Trophoblast cell (in vitro differentiated cells and primary cell): ENCODE data around the gene BEGAIN.

Source experiments
- DNase-seq, 2 donors: peaks; one replicate each; pipeline ENCODE4 v3.0.0-alpha.2; 2016
- H2AFZ ChIP-seq: 2 replicates; pipeline ENCODE4 v1.6.1; 2013; ENCODE audit warnings: low read length, moderate library complexity, mild to moderate bottlenecking; ENCODE audit not compliant: insufficient read depth, poor library complexity
- H2AK5ac ChIP-seq: 2 replicates; pipeline ENCODE4 v1.6.1; 2013; ENCODE audit warnings: mild to moderate bottlenecking, low read length
- H2BK120ac ChIP-seq: 2 replicates; pipeline ENCODE4 v1.6.1; 2013; ENCODE audit warnings: low read length, mild to moderate bottlenecking, moderate library complexity; ENCODE audit not compliant: insufficient read depth, poor library complexity
- H2BK12ac ChIP-seq: 2 replicates; pipeline ENCODE4 v1.6.1; 2013; ENCODE audit warnings: mild to moderate bottlenecking, low read length, moderate library complexity
- H2BK5ac ChIP-seq: 2 replicates; pipeline ENCODE4 v1.6.1; 2013; ENCODE audit warnings: low read length, low read depth, moderate library complexity, mild to moderate bottlenecking; ENCODE audit not compliant: poor library complexity
- H3K14ac ChIP-seq: 2 replicates; pipeline ENCODE4 v1.6.1; 2013; ENCODE audit warnings: mild to moderate bottlenecking, low read length
- H3K18ac ChIP-seq: 2 replicates; pipeline ENCODE4 v1.6.1; 2013; ENCODE audit warnings: mild to moderate bottlenecking, low read length
- H3K23ac ChIP-seq: 2 replicates; pipeline ENCODE4 v1.6.1; 2013; ENCODE audit warnings: low read length
- H3K27ac ChIP-seq: 2 replicates; pipeline ENCODE4 v1.5.1; 2013; ENCODE audit warnings: low read depth, mild to moderate bottlenecking, inconsistent platforms, low read length, moderate library complexity
- H3K27me3 ChIP-seq: 2 replicates; pipeline ENCODE4 v1.6.1; 2013; ENCODE audit warnings: inconsistent platforms, mild to moderate bottlenecking, low read length, moderate library complexity; ENCODE audit not compliant: insufficient read depth
- H3K36me3 ChIP-seq, 2 experiments: 1 replicate in 1 of 2; 2 replicates in 1 of 2; pipeline ENCODE4 v1.6.1; 2013; ENCODE audit warnings: low read length in 2 of 2, mild to moderate bottlenecking in 2 of 2, moderate library complexity in 1 of 2; ENCODE audit not compliant: insufficient read depth in 2 of 2, control insufficient read depth in 1 of 2
- H3K4ac ChIP-seq: 2 replicates; pipeline ENCODE4 v1.6.1; 2013; ENCODE audit warnings: low read depth, mild to moderate bottlenecking, low read length, moderate library complexity
- H3K4me1 ChIP-seq, 2 experiments: 1 replicate in 1 of 2; 2 replicates in 1 of 2; pipeline ENCODE4 v1.6.1; 2013; ENCODE audit warnings: low read length in 2 of 2, mild to moderate bottlenecking in 2 of 2, moderate library complexity in 1 of 2; ENCODE audit not compliant: insufficient read depth in 2 of 2, control insufficient read depth in 1 of 2
- H3K4me2 ChIP-seq: 2 replicates; pipeline ENCODE4 v1.6.1; 2013; ENCODE audit warnings: inconsistent platforms, mild to moderate bottlenecking, low read length, moderate library complexity
- H3K4me3 ChIP-seq: 2 replicates; pipeline ENCODE4 v1.5.1; 2013; ENCODE audit warnings: mild to moderate bottlenecking, low read depth, low read length, inconsistent platforms
- H3K79me1 ChIP-seq: one replicate; pipeline ENCODE4 v1.6.1; 2013; ENCODE audit warnings: low read length
- H3K79me2 ChIP-seq: 2 replicates; pipeline ENCODE4 v1.6.1; 2013; ENCODE audit warnings: low read length, mild to moderate bottlenecking; ENCODE audit not compliant: control insufficient read depth, insufficient read depth, poor library complexity
- H3K9ac ChIP-seq: 2 replicates; pipeline ENCODE4 v1.6.1; 2013; ENCODE audit warnings: mild to moderate bottlenecking, low read length
- H3K9me3 ChIP-seq: 2 replicates; pipeline ENCODE4 v1.6.1; 2013; ENCODE audit warnings: low read depth, mild to moderate bottlenecking, control low read depth, inconsistent platforms, low read length; ENCODE audit not compliant: insufficient read depth
- H4K12ac ChIP-seq: 2 replicates; pipeline ENCODE4 v1.6.1; 2013; ENCODE audit warnings: low read depth, mild to moderate bottlenecking, low read length, moderate library complexity
- H4K8ac ChIP-seq: 2 replicates; pipeline ENCODE4 v1.6.1; 2013; ENCODE audit warnings: low read depth, mild to moderate bottlenecking, low read length, moderate library complexity
- H4K91ac ChIP-seq: one replicate; pipeline ENCODE4 v1.6.1; 2013; ENCODE audit warnings: low read depth, mild to moderate bottlenecking, low read length, moderate library complexity
- WGBS: extraction: QIAGEN DNeasy Blood & Tissue Kit; methylation state at CpG from one replicate; pipeline ENCODE4 v1.1.7; 2013; ENCODE audit warnings: missing lambda C conversion rate; ENCODE audit not compliant: insufficient read length, insufficient coverage; ENCODE audit errors: extremely low coverage; 5-methylcytosine and 5-hydroxymethylcytosine counted together

Gene BEGAIN

DNA sequence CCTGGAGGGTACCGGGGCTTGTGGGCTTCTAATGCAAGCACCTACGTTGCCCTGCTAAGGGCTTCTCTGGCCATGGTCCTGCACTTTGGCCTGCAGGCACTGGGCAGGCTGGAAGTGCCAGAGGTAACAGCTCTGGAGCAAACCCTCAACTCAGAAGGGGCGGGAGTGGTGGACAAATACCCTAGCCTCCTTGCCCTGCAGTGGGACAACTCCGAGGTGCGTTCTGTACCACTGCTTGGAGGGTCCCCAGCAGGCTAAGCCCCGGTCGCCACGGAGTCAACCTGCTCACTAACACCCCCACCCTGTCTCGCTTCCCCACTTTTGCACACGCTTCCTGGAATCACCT lies 20.4 kb upstream of the BEGAIN start:
- Histone ChIP-seq H2BK5ac (no peak overlapping the region), H3K9ac (no peak overlapping the region), H3K4ac (no peak overlapping the region), H3K79me2 (no peaks in the 10 kb centered on the region), H3K79me1 (no peaks in the 10 kb centered on the region), H3K27ac (no peak overlapping the region), H3K14ac (no peak overlapping the region), H3K27me3 (no peaks in the 10 kb centered on the region), H3K36me3 (no peaks in the 10 kb centered on the region), H3K9me3 (peaks cover 2% of the 10 kb centered on the region), H3K4me1 (no peaks in the 10 kb centered on the region), H4K12ac (no peak overlapping the region), H2AFZ (no peak overlapping the region), H2BK12ac (no peak overlapping the region), H4K91ac (no peak overlapping the region), H3K23ac (no peak overlapping the region), H3K18ac (no peak overlapping the region), H2AK5ac (no peak overlapping the region), H3K4me2 (no peak overlapping the region), H3K4me3 (no peak overlapping the region), H2BK120ac (no peak overlapping the region), H4K8ac (no peak overlapping the region)
- DNase-seq: no peak
- no CpG with 5 or more reads among the region's 10 CpGs for WGBS

DNA sequence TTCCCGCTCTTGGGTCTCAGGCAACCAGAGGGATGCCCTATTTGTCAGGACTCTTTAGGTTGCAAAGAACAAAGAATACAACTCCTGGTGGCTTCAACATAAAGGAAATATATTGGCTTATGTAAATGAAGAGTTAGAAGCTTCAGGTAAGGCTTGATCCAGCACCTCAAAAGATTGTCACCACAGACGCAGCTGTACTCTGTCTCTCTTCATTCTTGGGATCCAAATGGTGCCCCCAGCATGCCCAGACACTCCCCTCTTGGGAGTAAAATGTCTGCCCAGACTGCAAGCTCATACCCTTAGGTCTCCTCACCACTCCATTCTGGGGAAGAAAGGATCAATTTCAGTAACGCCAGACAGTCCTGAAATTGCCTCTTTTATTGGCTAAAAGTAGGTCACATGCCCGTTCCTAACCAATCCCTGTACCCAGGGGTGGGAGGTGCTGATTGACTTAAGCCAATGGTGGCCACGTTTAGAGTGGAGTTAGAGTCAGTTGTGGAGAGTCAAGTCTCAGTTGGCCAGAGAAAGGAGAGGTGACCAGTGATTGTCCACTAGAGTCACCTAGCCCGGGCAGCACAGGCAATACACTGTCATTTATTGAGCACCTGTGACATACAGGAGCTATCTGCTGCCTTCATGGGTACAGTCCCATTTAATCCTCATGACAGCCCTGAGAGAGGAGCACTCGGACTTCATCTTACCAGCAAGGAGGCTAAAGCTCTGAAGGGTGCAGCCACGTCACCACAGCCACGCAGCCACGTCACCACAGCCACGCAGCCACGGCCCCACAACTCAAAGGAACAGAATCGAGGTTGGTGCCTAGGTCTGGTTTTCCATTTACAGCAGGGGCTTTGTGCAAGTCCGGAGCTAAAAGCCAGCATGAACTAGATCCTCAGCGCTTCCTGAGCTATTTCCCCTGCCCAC lies 19.7 kb upstream of the BEGAIN start:
- H4K12ac ChIP-seq: no peak overlapping the region
- no peak overlapping the region for H2BK5ac ChIP-seq
- no peak overlapping the region for H3K14ac ChIP-seq
- H3K4me3 ChIP-seq: no peak overlapping the region
- no peak overlapping the region for H4K91ac ChIP-seq
- H3K4me2 ChIP-seq: no peak overlapping the region
- no peak overlapping the region for H3K27ac ChIP-seq
- peaks cover 2% of the 10 kb centered on the region for H3K9me3 ChIP-seq
- H2AFZ ChIP-seq: no peak overlapping the region
- no peaks in the 10 kb centered on the region for H3K27me3 ChIP-seq
- H3K9ac ChIP-seq: no peak overlapping the region
- no peak overlapping the region for H3K23ac ChIP-seq
- no peak overlapping the region for H4K8ac ChIP-seq
- H3K18ac ChIP-seq: no peak overlapping the region
- WGBS: no CpG with 5 or more reads among the region's 15 CpGs
- H3K79me2 ChIP-seq: no peaks in the 10 kb centered on the region
- H3K4me1 ChIP-seq: no peaks in the 10 kb centered on the region
- H2AK5ac ChIP-seq: no peak overlapping the region
- no peak overlapping the region for H2BK120ac ChIP-seq
- no peaks in the 10 kb centered on the region for H3K36me3 ChIP-seq
- H3K79me1 ChIP-seq: no peaks in the 10 kb centered on the region
- no peak overlapping the region for H3K4ac ChIP-seq
- DNase-seq: no peak
- no peak overlapping the region for H2BK12ac ChIP-seq

DNA sequence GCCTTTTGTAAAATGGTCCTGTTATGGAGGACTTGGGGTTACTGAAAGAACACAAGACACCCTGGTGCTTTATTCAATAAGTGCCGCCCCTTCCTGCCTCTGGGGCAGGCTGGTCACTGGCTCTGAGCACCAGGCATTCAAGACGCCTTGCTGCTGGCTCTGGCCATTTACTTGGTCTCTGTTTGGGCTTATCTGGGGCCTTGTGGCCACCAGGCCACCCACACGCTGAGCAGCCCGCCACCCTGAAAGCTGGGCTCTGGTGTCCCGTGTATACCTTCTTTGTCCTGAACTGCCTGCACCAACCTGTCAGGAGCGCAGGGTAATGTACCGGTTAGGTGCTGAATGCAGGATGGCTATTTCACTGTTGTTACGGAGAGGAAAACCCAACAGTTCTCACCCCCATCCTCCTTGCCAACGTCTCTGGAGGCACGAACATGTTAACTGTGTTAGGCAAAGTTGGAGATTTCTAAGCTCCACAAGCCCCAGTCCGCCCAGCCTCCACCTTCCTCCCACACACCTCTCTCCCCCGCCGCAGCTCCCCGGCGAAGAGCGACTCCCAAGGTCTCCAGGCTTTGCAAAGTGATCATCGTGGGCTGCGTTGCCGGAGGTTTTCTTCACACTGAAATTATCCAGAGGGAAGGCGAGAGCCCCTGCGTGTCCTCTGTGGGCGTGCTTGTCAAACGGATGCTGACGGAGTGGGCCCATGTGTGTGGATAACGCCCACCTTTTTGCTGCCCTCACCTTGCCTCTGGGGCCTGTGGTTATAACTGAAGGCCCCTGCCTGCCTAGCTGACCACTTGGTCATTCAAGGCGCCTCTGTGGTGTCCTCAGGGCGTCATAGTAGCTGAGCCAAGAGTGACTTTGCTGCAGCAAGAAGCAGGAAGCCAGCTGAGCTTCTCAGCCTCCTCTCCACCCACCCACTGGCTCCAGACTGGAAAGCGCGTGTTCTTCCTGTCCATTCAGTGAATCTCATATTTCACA lies 18.8 kb upstream of the BEGAIN start:
- Histone ChIP-seq H3K36me3 (no peaks in the 10 kb centered on the region), H2AFZ (no peak overlapping the region), H2AK5ac (no peak overlapping the region), H4K91ac (no peak overlapping the region), H3K14ac (no peak overlapping the region), H3K23ac (no peak overlapping the region), H3K79me1 (no peaks in the 10 kb centered on the region), H3K18ac (no peak overlapping the region), H3K4ac (no peak overlapping the region), H3K4me2 (no peak overlapping the region), H4K12ac (no peak overlapping the region), H2BK5ac (no peak overlapping the region), H3K27me3 (no peaks in the 10 kb centered on the region), H3K27ac (no peak overlapping the region), H3K9me3 (peaks cover 2% of the 10 kb centered on the region), H3K4me1 (no peaks in the 10 kb centered on the region), H4K8ac (no peak overlapping the region), H2BK120ac (no peak overlapping the region), H3K4me3 (no peak overlapping the region), H2BK12ac (no peak overlapping the region), H3K9ac (no peak overlapping the region), H3K79me2 (no peaks in the 10 kb centered on the region)
- DNase-seq: no peak
- no CpG with 5 or more reads among the region's 29 CpGs for WGBS

DNA sequence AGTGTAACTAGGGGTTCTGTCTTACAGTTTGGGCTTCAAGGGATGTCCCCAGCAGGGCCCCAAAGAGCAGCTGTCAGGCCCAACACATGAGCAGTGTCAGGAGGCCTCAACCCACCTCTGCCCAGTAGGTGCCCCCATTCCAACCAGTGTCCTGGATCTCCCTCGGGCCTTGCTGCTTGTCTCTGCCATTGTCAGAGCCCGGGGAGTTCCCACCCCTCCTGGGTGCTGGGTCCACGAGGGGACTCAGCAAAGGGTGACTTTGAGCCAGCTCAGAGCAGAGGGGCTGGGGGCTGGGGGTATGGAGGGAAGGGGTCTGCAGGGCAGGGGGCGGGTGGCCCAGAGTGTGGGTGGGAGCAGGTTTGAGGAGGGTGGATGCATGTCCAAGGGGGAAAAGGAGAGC lies 18.0 kb upstream of the BEGAIN start:
- Histone ChIP-seq H3K4me2 (no peak overlapping the region), H3K36me3 (no peaks in the 10 kb centered on the region), H4K8ac (no peak overlapping the region), H3K27me3 (no peaks in the 10 kb centered on the region), H3K79me1 (no peaks in the 10 kb centered on the region), H2AFZ (no peak overlapping the region), H2BK12ac (no peak overlapping the region), H3K4me1 (no peaks in the 10 kb centered on the region), H3K27ac (no peak overlapping the region), H3K9ac (no peak overlapping the region), H2BK5ac (no peak overlapping the region), H3K4ac (no peak overlapping the region), H3K79me2 (no peaks in the 10 kb centered on the region), H2BK120ac (no peak overlapping the region), H4K91ac (no peak overlapping the region), H2AK5ac (no peak overlapping the region), H3K18ac (no peak overlapping the region), H3K14ac (no peak overlapping the region), H3K9me3 (peaks cover 2% of the 10 kb centered on the region), H4K12ac (no peak overlapping the region), H3K4me3 (no peak overlapping the region), H3K23ac (no peak overlapping the region)
- no peak for DNase-seq
- no CpG with 5 or more reads among the region's 4 CpGs for WGBS
